ENCODE results near the gene RNF14. TPM values are rescaled to one million over a fixed set of nuclear protein-coding genes. Genes with fewer than 3 reads are reported as not detected.
"Not testable (repeated sequence)": the region's sequence is repeated elsewhere in the genome, so short reads cannot be mapped to it uniquely, and the experiment has no call there.

RNF14 gene
- total RNA-seq, 1 donor from 2014 or later: 43.4 TPM

DNA sequence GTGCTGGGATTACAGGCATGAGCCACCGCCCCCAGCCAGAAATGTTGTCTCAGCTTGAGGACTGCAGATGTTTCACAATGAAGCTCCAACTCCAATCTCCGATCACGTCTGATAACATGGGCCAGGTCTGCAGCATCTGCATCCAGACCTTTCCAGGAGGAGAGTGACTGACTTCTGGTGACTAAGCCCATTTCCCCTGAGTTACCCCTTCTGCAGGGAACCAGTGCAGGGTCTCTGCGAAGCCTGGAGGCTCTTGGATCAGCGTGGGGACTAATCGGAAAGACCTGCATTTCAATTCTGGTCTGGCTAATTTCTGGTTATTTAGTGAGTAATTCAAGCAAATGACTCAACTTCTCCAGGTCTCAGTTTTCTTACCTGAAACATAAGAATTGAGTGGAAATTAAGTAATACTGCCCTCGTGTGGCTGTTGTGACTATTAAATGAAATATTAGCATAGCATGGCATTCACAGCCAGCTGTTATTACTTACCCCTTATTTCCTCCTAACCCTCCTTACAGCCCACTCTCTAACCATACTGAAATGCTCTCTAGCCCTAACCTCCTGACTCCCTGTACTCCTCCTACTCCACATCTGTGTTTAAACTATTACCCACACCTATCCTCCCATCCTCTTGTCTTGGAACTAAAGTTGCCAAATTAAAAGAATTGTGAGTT lies 46.1 kb downstream of the RNF14 start:
- peak; percentile 33 for DNase-seq

GRCh38 chr5:142015781-142016533 lies 47.1 kb downstream of the RNF14 start:
- no peak for DNase-seq

DNA sequence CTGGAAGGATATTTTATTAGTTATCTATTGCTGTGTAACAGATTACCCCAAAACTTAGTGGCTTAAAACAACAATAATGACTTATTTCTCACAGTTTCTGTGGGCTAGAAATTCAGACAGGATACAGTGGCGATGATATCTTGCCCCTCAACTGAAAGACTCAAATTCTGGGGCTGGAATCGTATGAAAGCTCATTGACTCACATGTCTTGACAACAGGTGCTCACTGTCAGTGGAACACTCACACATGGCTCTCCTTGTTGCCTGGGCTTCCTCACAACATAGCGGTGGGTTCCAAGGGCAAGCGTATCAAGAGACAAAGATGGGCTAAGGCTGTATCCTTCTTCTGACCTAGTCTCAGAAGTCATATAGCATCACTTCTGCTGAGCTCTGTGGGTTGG lies 47.7 kb downstream of the RNF14 start:
- no peak for DNase-seq

GRCh38 chr5:142017832-142018427 lies 49.0 kb downstream of the RNF14 start:
- DNase-seq: no peak

DNA sequence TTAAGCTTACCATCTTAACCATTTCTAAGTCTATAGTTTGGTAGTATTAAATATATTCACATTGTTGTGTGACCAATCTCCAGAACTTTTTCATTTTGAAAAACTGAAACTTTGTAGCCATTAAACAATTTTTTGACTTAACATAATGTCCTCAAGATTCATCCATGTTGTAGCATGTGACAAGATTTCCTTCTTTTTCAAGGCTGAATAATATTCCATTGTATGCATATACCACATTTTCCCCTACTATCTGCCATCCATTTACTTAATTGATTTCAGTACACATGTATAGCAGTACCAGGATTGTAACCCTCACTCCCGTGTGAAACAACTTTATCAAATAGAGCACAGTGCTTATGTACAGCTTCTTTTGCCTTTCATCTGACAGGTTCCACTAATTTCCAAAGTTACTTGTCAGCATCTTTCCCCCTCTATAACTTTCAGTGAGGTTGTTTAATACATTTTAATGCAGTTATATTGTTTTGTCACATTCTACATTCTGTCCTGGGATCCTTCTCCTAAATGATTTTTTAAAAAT lies 51.3 kb downstream of the RNF14 start:
- DNase-seq: no peak

- no peak for DNase-seq
Measured at GRCh38 chr5:142023836-142024235, 54.9 kb downstream of the RNF14 start.

DNA sequence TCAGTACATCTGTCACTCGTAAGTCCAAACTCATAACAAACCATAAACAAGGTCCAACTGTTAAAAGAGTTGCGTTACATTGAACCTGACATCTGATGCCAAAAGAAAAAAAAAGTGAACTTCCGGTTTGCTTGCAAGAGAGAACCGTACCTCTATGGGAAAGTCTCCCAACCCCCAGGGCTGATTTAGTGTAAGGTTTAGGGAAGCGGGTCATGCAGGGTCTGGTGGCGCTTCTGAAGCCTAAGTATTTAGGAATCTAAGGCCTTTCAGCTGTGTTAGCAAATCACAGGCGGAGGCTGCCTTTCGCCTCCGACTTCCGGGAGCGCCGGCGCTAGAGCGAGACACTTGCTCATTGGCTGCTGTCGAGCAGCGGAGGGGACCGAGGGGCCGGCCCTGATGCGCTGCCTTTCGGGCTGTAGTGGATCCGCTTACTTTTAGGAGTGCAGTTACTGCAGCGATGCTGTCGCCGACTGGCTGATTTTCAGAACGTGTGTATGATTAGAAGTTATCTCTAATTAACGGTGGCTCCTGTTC lies 55.9 kb downstream of the RNF14 start:
- DNase-seq: peak; percentile 87

DNA sequence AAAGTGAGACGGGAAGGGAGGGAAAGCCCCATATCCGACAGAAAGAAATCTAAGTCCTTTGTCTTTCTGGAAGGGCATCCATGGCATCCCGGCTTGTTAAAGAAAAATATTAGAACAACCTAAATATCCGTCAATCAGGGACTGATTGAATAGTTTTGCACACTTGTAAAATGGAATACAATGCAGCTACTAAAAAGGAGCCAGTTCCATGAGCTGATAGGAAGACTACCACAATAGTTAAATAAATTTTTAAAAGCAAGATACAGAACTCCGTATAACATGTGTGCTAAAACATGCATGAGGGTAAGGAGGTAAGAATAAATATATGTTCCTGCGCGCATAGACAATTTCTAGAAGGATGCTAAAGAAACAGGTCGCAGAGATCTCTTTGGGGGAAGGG lies 56.7 kb downstream of the RNF14 start:
- DNase-seq: no peak

DNA sequence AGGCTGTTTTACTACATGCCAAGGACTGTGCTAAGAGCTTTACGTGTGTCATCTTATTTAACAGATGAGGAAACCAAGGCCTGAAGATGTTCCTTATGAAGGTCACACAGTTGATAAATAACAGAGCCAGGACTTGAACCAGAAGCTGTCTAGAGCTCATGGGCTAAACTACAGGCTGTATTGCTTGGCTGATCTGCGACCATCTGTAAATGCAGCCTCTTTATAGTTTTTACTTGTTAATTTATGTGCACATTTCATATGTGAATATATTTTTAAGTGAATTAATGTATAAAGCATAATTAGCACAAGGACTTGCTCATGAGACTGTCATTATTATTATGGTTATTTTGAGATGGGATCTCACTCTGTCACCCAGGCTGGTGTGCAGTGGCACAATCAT lies 63.2 kb downstream of the RNF14 start:
- DNase-seq: no peak

DNA sequence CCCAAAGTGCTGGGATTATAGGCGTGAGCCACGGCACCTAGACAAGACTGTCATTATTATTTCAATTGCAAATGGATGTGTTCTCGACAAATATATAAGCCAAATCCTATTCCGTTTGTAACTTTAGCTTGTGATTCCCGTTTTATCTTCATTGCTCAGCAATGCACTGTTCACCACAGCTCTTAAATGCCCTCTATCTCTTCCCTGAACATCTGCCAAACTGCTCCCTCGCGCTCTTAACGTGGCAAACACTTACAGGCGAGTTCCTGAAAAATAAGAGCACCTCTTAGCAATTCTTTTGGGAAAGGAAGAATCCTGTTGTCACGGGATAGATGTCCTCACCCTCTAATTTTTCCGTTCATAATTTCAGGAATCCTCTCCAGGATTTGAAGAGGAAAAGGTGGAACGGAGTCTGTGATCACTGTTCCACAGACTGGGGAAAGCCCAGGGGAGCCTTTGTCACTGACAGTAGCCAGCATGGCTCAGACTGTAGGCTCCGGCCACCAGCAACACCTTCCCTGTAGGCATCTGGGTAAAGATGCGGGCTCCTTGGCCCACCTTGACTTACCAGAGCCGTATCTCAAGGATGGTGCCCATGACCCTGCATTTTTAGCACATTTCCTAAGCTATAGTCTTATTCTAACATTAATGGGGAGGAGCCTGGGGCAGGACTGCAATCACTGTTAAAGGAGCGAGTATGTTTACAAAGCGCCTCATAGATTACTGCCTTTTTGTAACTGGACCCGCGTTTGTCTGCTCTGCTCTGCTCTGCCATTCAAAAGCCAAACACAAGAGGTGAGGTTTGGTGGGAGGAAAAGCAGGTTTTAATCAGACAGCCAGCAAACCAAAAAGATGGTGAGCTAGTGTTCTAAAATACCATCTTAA lies 64.1 kb downstream of the RNF14 start:
- no peak for DNase-seq

DNA sequence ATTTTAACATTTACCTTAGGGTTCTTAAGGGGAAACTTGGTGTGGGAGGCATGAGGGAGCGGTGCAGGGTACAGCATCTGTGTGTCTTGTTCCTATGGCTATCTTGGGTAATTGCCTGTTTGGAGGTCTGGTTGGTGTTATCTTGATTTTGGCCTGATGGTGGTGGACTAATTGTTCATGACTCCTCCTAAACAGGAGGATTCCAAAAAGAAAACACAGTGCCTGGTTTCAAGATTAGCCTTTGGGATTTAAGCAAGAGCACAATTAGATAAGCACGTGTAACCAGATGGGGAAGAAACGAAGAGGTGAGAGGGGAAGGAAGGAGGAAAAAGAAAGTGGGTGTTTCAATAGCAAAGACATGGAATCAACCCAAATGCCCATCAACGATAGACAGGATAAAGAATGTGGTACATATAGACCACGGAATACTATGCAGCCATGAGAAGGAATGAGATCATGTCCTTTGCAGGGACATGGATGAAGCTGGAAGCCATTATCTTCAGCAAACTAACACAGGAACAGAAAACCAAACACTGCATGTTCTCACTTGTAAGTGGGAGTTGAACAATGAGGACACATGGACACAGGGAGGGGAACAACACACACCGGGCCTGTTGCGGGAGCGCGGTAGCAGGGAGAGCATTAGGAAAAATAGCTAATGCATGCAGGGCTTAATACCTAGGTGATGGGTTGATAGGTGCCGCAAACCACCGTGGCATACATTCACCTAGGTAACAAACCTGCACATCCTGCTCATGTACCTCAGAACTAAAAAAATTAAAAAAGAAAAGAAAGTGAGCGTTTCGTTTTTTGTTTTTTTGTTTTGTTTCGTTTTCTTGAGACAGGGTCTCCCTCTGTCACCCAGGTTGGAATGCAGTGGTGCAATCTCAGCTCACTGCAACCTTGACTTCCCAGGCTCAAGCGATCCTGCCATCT lies 65.0 kb downstream of the RNF14 start:
- not testable (repeated sequence) for DNase-seq

- DNase-seq: no peak
Measured at GRCh38 chr5:142034994-142035393, 66.1 kb downstream of the RNF14 start.

DNA sequence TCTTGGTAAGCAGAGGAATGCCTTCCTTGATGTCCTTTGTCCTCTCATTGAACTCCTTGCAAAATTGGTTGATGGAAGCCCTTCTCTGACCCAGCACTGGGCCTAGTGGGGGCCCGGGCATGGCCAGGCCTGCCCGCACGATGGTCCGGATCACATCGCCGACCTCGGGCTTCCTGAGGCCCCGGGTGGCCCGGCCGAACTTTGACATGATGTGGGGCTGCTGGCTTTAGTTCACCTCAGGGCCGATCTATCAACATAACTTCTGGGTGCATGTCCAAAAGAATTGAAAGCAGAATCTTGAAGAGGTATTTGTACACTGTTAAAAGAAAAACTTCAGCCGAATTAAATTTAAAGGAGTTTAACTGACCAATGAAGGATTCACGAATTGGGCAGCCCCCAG lies 68.0 kb downstream of the RNF14 start:
- DNase-seq: no peak

GRCh38 chr5:142037599-142037998 lies 68.7 kb downstream of the RNF14 start:
- not testable (repeated sequence) for DNase-seq

GRCh38 chr5:142038735-142039134 lies 69.8 kb downstream of the RNF14 start:
- DNase-seq: no peak

Other genes starting within 250 kb of the RNF14 start
- 21.3 TPM for gene PCDH1, start 90.7 kb upstream of the RNF14 start, total RNA-seq
- gene DELE1, start 45.2 kb upstream of the RNF14 start, total RNA-seq: 43.8 TPM
- gene PCDH12, start 10.9 kb upstream of the RNF14 start, total RNA-seq: 8.2 TPM
- 20.6 TPM for gene GNPDA1, start 43.9 kb downstream of the RNF14 start, total RNA-seq
- 104 TPM for gene NDFIP1, start 139.7 kb downstream of the RNF14 start, total RNA-seq

Data from skin of body (tissue), 2 donors.